GM21526 (cell line): ENCODE measurements around the gene ERCC1.
A peak's percentile ranks its signal among the peaks of the same experiment; 100 is the strongest.

Experiments
- ATAC-seq: cut with Tn5 transposase; IDR thresholded peaks from one replicate; pipeline ENCODE4 v1.9.1; 2021; ENCODE audit warnings: moderate library complexity; ENCODE audit not compliant: unreplicated experiment, low FRiP score

ERCC1 gene

GRCh38 chr19:45456500-45456815, 32.7 kb upstream of the ERCC1 start:
- ATAC-seq = no peak

- ATAC-seq = no peak
Measured at GRCh38 chr19:45455707-45456499, 32.2 kb upstream of the ERCC1 start.

- no peak for ATAC-seq
Measured at GRCh38 chr19:45451850-45452387, 28.2 kb upstream of the ERCC1 start.

GRCh38 chr19:45451131-45451849, 27.6 kb upstream of the ERCC1 start:
- ATAC-seq = peak; percentile 11

- no peak for ATAC-seq
Measured at GRCh38 chr19:45450012-45450333, 26.3 kb upstream of the ERCC1 start.

- ATAC-seq = no peak
Measured at GRCh38 chr19:45448887-45449299, 25.2 kb upstream of the ERCC1 start.

GRCh38 chr19:45448425-45448756, 24.7 kb upstream of the ERCC1 start:
- no peak for ATAC-seq

- ATAC-seq = no peak
Measured at GRCh38 chr19:45446944-45447343, 23.2 kb upstream of the ERCC1 start.

GRCh38 chr19:45446295-45446694, 22.6 kb upstream of the ERCC1 start:
- ATAC-seq = no peak

- no peak for ATAC-seq
Measured at GRCh38 chr19:45445139-45445538, 21.4 kb upstream of the ERCC1 start.

- peak; percentile 35 for ATAC-seq
Measured at GRCh38 chr19:45444318-45445041, 20.8 kb upstream of the ERCC1 start.

- no peak for ATAC-seq
Measured at GRCh38 chr19:45443462-45444317, 20.0 kb upstream of the ERCC1 start.

- ATAC-seq = no peak
Measured at GRCh38 chr19:45442778-45443461, 19.2 kb upstream of the ERCC1 start.

- ATAC-seq = no peak
Measured at GRCh38 chr19:45442408-45442777, 18.7 kb upstream of the ERCC1 start.

GRCh38 chr19:45440873-45441654, 17.3 kb upstream of the ERCC1 start:
- no peak for ATAC-seq

- no peak for ATAC-seq
Measured at GRCh38 chr19:45440259-45440638, 16.5 kb upstream of the ERCC1 start.

- ATAC-seq = peak; percentile 44
Measured at GRCh38 chr19:45439569-45440258, 16.0 kb upstream of the ERCC1 start.

- ATAC-seq = no peak
Measured at GRCh38 chr19:45439190-45439568, 15.5 kb upstream of the ERCC1 start.

- no peak for ATAC-seq
Measured at GRCh38 chr19:45437328-45437727, 13.6 kb upstream of the ERCC1 start.
